HCT116 (cell line): ENCODE results near the gene APP. TPM values are rescaled to one million over a fixed set of nuclear protein-coding genes. Genes with fewer than 3 reads are reported as not detected.

Experiments used
- ATAC-seq: fragments of 200-7000 bp; cut with Tn5 transposase; 2 replicates; pipeline ENCODE4 v1.9.1; 2020; ENCODE audit warnings: mild to moderate bottlenecking, moderate library complexity
- BruUV-seq: library from RNA; stranded (reverse); fragments of 400-500 nt; replicated peaks from 2 replicates; lab custom pipeline; 2021; lab: Mats Ljungman, UMichigan
- CTCF ChIA-PET: fragments of 300-600 bp; sonication (Branson Sonifier 250); formaldehyde crosslinking; loops from one replicate; lab custom pipeline; 2021; ENCODE audit warnings: antibody characterized with exemption; lab: Charles Lee
- POLR2A ChIA-PET: fragments of 300-600, 350-600 bp; sonication (Branson Sonifier 250); formaldehyde crosslinking; loops from one replicate; lab custom pipeline; 2021; ENCODE audit warnings: antibody characterized with exemption; lab: Charles Lee
- RAD21 ChIA-PET, 2 experiments: fragments of 300-600 bp; sonication (Branson Sonifier 250); formaldehyde crosslinking; loops; one replicate each; lab custom pipeline; 2023; ENCODE audit warnings: low total read pairs in 2 of 2; ENCODE audit not compliant: uncharacterized antibody in 2 of 2, unreplicated experiment in 2 of 2, low non-redundant PET in 1 of 2; lab: Charles Lee
- DNase-seq: peaks from one replicate; pipeline ENCODE4 v3.0.0-alpha.2; 2010; ENCODE audit warnings: low read depth, low spot score
- H2AFZ ChIP-seq: fragments of 200-600 bp; shearing (Covaris generic), sonication (generic); 2 replicates; pipeline ENCODE4 v1.6.1; 2017; ENCODE audit warnings: low read depth, mixed run types, mixed read lengths, antibody characterized with exemption, low read length; ENCODE audit not compliant: poor library complexity, severe bottlenecking
- H3K27ac ChIP-seq: 2 replicates; pipeline ENCODE4 v1.5.1; 2012; ENCODE audit warnings: low read depth, low read length
- H3K27me3 ChIP-seq: fragments of 200-600 bp; sonication (generic); 2 replicates; pipeline ENCODE4 v1.6.1; 2016; ENCODE audit warnings: mixed run types, low read length, mixed read lengths; ENCODE audit not compliant: insufficient read depth
- H3K36me3 ChIP-seq, 2 experiments: fragments of 200-500 bp in 1 of 2; fragments of 200-600 bp in 1 of 2; sonication (Bioruptor generic) in 1 of 2; sonication (generic) in 1 of 2; 2 replicates each; pipeline versions ENCODE4 v1.5.1 to v1.6.1; 2014 to 2016; ENCODE audit warnings: low read length in 2 of 2, inconsistent platforms in 1 of 2, mixed read lengths in 1 of 2, mixed run types in 1 of 2; ENCODE audit not compliant: insufficient read depth in 2 of 2, control insufficient read depth in 1 of 2
- H3K4me1 ChIP-seq, 2 experiments: fragments of 200-600 bp in 1 of 2; sonication (generic) in 1 of 2; 2 replicates each; pipeline versions ENCODE4 v1.5.1 to v1.6.1; 2012 to 2017; ENCODE audit warnings: low read length in 2 of 2, inconsistent platforms in 1 of 2, mild to moderate bottlenecking in 1 of 2, mixed read lengths in 1 of 2, mixed run types in 1 of 2, moderate library complexity in 1 of 2; ENCODE audit not compliant: insufficient read depth in 2 of 2, control insufficient read depth in 1 of 2
- H3K4me2 ChIP-seq: fragments of 200-600 bp; sonication (generic); 2 replicates; pipeline ENCODE4 v1.6.1; 2017; ENCODE audit warnings: mixed run types, low read length, mixed read lengths
- H3K4me3 ChIP-seq, 2 experiments: fragments of 200-600 bp in 1 of 2; sonication (generic) in 1 of 2; replicated peaks in 1 of 2; 2 replicates each; pipeline ENCODE4 v1.5.1; 2011 to 2016; ENCODE audit warnings: low read length in 2 of 2, control low read depth in 1 of 2, low read depth in 1 of 2, mild to moderate bottlenecking in 1 of 2, mixed read lengths in 1 of 2, mixed run types in 1 of 2
- H3K79me2 ChIP-seq: fragments of 200-600 bp; sonication (generic); 2 replicates; pipeline ENCODE4 v1.6.1; 2017; ENCODE audit warnings: mild to moderate bottlenecking, mixed run types, low read length, moderate library complexity, mixed read lengths; ENCODE audit not compliant: insufficient read depth
- H3K9ac ChIP-seq: fragments of 200-600 bp; sonication (generic); 2 replicates; pipeline ENCODE4 v1.6.1; 2016; ENCODE audit warnings: low read length, mixed read lengths
- H3K9me2 ChIP-seq: fragments of 200-600 bp; sonication (generic), shearing (Covaris generic); 2 replicates; pipeline ENCODE4 v1.6.1; 2017; ENCODE audit warnings: mixed run types, mild to moderate bottlenecking, moderate library complexity; ENCODE audit not compliant: insufficient read depth
- H3K9me3 ChIP-seq, 2 experiments: fragments of 200-500 bp in 1 of 2; fragments of 200-600 bp in 1 of 2; sonication (Bioruptor generic) in 1 of 2; sonication (generic) in 1 of 2; 2 replicates each; pipeline ENCODE4 v1.6.1; 2014 to 2017; ENCODE audit warnings: low read length in 2 of 2, mixed read lengths in 2 of 2, inconsistent platforms in 1 of 2, low read depth in 1 of 2, mild to moderate bottlenecking in 1 of 2, mixed run types in 1 of 2, moderate library complexity in 1 of 2; ENCODE audit not compliant: control insufficient read depth in 1 of 2, insufficient read depth in 1 of 2
- H4K20me1 ChIP-seq: fragments of 200-600 bp; sonication (generic), shearing (Covaris generic); 2 replicates; pipeline ENCODE4 v1.6.1; 2017; ENCODE audit warnings: mixed run types, mild to moderate bottlenecking, moderate library complexity; ENCODE audit not compliant: insufficient read depth
- CBX3 ChIP-seq: IDR thresholded peaks from 2 replicates; pipeline ENCODE4 v1.6.1; 2012; ENCODE audit warnings: low read depth
- CEBPB ChIP-seq: IDR thresholded peaks from 2 replicates; pipeline ENCODE4 v1.6.1; 2012; ENCODE audit warnings: low read depth
- EZH2 ChIP-seq: fragments of 200-600 bp; sonication (generic); IDR thresholded peaks from 2 replicates; pipeline ENCODE4 v1.6.1; 2017; ENCODE audit warnings: antibody characterized with exemption, mixed run types
- EZH2phosphoT487 ChIP-seq: fragments of 200-600 bp; IDR thresholded peaks from 2 replicates; pipeline ENCODE4 v1.6.1; 2018; ENCODE audit warnings: antibody characterized with exemption, borderline replicate concordance
- JUND ChIP-seq: IDR thresholded peaks from 2 replicates; pipeline ENCODE4 v1.6.1; 2012
- POLR2A ChIP-seq: IDR thresholded peaks from 2 replicates; pipeline ENCODE4 v1.7.0; 2011; ENCODE audit warnings: borderline replicate concordance; ENCODE audit not compliant: insufficient read depth, insufficient read length; ENCODE audit errors: extremely low read depth
- POLR2AphosphoS5 ChIP-seq: IDR thresholded peaks from 2 replicates; pipeline ENCODE4 v1.6.1; 2011; ENCODE audit warnings: mild to moderate bottlenecking, low read depth, low read length, moderate library complexity
- SIN3A ChIP-seq: IDR thresholded peaks from 2 replicates; pipeline ENCODE4 v1.6.1; 2012; ENCODE audit warnings: low read depth
- SP1 ChIP-seq: IDR thresholded peaks from 2 replicates; pipeline ENCODE4 v1.6.1; 2012; ENCODE audit warnings: low read depth
- SRF ChIP-seq: IDR thresholded peaks from 2 replicates; pipeline ENCODE4 v1.6.1; 2012; ENCODE audit warnings: low read depth
- TCF7L2 ChIP-seq: IDR thresholded peaks from 2 replicates; pipeline ENCODE4 v1.7.0; 2011; ENCODE audit warnings: borderline replicate concordance, inconsistent platforms; ENCODE audit not compliant: insufficient read depth, insufficient read length; ENCODE audit errors: extremely low read depth
- ZNF274 ChIP-seq: fragments of 200-500 bp; sonication (Bioruptor generic); IDR thresholded peaks from 2 replicates; pipeline ENCODE4 v1.6.1; 2014; ENCODE audit warnings: mild to moderate bottlenecking, low read depth, low read length, inconsistent platforms
- intact Hi-C: fragments of 100-400 bp; cut with micrococcal nuclease; formaldehyde crosslinking; loops from 2 replicates; pipeline ENCODE4 v1.10.0; 2022
- total RNA-seq: library from RNA; stranded (reverse); gene quantifications from one replicate; pipeline ENCODE4 v1.2.1, GENCODE V29; 2021; ENCODE audit not compliant: unreplicated experiment
- TF ChIP-seq, protein P1 (sequence below): IDR thresholded peaks from 2 replicates; pipeline ENCODE4 v1.6.1; 2012
- TF ChIP-seq, protein P2 (sequence below): IDR thresholded peaks from 2 replicates; pipeline ENCODE4 v1.6.1; 2011; ENCODE audit warnings: mild to moderate bottlenecking, low read length, moderate library complexity; ENCODE audit not compliant: insufficient replicate concordance; ENCODE audit errors: extremely low read depth
- TF ChIP-seq, protein P3 (sequence below): IDR thresholded peaks from 2 replicates; pipeline ENCODE4 v1.6.1; 2012
- TF ChIP-seq, protein P4 (sequence below): IDR thresholded peaks from 2 replicates; pipeline ENCODE4 v1.6.1; 2012; ENCODE audit warnings: low read depth

Gene APP
- total RNA-seq, 1 experiment from 2014 or later, result 267 TPM

GRCh38 chr21:25934130-25934529 lies 236.4 kb downstream of the APP start:
- Histone ChIP-seq H3K4me2 (no peak overlapping the region), H4K20me1 (no peaks in the 10 kb centered on the region; the same call in 1 of the 2 replicates), H3K9me2 (no peaks in the 10 kb centered on the region), H3K4me1 (no peaks in the 10 kb centered on the region), H2AFZ (no peak overlapping the region), H3K4me3 (no peak overlapping the region), H3K27me3 (no peaks in the 10 kb centered on the region), H3K36me3 (no peaks in the 10 kb centered on the region), H3K9ac (no peak overlapping the region), H3K27ac (no peak overlapping the region), H3K79me2 (no peaks in the 10 kb centered on the region; the same call in 1 of the 2 replicates), H3K9me3 (no peaks in the 10 kb centered on the region)
- ChIA-PET CTCF (no interaction called here), RAD21 (no interaction called here), POLR2A (no interaction called here)
- intact Hi-C loops, result no loop called here
- no peak for TF ChIP-seq SRF
- no peak for TF ChIP-seq SP1
- no peak for TF ChIP-seq EZH2
- TF ChIP-seq TCF7L2, result no peak
- TF ChIP-seq EZH2phosphoT487, result no peak
- TF ChIP-seq ZNF274, result no peak
- no peak for TF ChIP-seq CBX3
- TF ChIP-seq POLR2A, result no peak
- no peak for TF ChIP-seq CEBPB
- TF ChIP-seq JUND, result no peak
- TF ChIP-seq, protein P1, sequence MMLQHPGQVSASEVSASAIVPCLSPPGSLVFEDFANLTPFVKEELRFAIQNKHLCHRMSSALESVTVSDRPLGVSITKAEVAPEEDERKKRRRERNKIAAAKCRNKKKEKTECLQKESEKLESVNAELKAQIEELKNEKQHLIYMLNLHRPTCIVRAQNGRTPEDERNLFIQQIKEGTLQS, result no peak
- DNase-seq (no peak), ATAC-seq (no peak)
- no TSS peak for BruUV-seq

DNA sequence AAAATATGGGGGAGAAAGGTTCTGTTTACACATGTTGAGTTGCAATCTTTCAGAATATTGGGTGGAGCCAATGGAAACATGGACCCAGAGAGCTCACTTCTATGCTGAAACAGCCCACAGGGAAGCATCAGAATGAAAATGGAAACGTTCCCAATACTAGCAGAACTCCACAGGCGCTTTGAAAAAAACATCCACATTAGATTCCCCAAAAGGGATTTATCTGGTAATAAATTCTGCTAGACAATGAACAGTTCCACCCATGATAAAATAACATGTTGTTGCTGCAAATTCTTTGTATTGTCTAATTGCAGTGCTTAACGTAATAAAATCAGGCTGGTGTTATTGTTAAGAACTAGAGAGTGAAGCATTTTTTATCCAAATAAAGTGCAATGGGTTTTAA lies 238.8 kb downstream of the APP start:
- Histone ChIP-seq H3K9ac (no peak overlapping the region), H3K4me1 (no peaks in the 10 kb centered on the region), H2AFZ (no peak overlapping the region), H3K9me2 (no peaks in the 10 kb centered on the region), H3K4me3 (no peak overlapping the region), H4K20me1 (no peaks in the 10 kb centered on the region; the same call in 1 of the 2 replicates), H3K27me3 (no peaks in the 10 kb centered on the region), H3K9me3 (no peaks in the 10 kb centered on the region), H3K4me2 (no peak overlapping the region), H3K36me3 (no peaks in the 10 kb centered on the region), H3K79me2 (no peaks in the 10 kb centered on the region), H3K27ac (no peak overlapping the region)
- DNase-seq (no peak), ATAC-seq (no peak)
- intact Hi-C loops, result no loop called here
- CTCF ChIA-PET, result no interaction called here
- BruUV-seq, result no TSS peak
- POLR2A ChIA-PET, result no interaction called here
- RAD21 ChIA-PET, result no interaction called here
- TF ChIP-seq SRF, result no peak
- no peak for TF ChIP-seq SIN3A
- TF ChIP-seq, protein P2, sequence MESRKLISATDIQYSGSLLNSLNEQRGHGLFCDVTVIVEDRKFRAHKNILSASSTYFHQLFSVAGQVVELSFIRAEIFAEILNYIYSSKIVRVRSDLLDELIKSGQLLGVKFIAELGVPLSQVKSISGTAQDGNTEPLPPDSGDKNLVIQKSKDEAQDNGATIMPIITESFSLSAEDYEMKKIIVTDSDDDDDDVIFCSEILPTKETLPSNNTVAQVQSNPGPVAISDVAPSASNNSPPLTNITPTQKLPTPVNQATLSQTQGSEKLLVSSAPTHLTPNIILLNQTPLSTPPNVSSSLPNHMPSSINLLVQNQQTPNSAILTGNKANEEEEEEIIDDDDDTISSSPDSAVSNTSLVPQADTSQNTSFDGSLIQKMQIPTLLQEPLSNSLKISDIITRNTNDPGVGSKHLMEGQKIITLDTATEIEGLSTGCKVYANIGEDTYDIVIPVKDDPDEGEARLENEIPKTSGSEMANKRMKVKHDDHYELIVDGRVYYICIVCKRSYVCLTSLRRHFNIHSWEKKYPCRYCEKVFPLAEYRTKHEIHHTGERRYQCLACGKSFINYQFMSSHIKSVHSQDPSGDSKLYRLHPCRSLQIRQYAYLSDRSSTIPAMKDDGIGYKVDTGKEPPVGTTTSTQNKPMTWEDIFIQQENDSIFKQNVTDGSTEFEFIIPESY, result no peak
- TF ChIP-seq POLR2AphosphoS5, result no peak
- TF ChIP-seq, protein P3, sequence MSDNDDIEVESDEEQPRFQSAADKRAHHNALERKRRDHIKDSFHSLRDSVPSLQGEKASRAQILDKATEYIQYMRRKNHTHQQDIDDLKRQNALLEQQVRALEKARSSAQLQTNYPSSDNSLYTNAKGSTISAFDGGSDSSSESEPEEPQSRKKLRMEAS, result no peak
- no peak for TF ChIP-seq JUND
- no peak for TF ChIP-seq CBX3
- TF ChIP-seq, protein P4, sequence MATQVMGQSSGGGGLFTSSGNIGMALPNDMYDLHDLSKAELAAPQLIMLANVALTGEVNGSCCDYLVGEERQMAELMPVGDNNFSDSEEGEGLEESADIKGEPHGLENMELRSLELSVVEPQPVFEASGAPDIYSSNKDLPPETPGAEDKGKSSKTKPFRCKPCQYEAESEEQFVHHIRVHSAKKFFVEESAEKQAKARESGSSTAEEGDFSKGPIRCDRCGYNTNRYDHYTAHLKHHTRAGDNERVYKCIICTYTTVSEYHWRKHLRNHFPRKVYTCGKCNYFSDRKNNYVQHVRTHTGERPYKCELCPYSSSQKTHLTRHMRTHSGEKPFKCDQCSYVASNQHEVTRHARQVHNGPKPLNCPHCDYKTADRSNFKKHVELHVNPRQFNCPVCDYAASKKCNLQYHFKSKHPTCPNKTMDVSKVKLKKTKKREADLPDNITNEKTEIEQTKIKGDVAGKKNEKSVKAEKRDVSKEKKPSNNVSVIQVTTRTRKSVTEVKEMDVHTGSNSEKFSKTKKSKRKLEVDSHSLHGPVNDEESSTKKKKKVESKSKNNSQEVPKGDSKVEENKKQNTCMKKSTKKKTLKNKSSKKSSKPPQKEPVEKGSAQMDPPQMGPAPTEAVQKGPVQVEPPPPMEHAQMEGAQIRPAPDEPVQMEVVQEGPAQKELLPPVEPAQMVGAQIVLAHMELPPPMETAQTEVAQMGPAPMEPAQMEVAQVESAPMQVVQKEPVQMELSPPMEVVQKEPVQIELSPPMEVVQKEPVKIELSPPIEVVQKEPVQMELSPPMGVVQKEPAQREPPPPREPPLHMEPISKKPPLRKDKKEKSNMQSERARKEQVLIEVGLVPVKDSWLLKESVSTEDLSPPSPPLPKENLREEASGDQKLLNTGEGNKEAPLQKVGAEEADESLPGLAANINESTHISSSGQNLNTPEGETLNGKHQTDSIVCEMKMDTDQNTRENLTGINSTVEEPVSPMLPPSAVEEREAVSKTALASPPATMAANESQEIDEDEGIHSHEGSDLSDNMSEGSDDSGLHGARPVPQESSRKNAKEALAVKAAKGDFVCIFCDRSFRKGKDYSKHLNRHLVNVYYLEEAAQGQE, result no peak
- TF ChIP-seq SP1, result no peak
